ENCODE results near the gene AGPAT3.

DNA sequence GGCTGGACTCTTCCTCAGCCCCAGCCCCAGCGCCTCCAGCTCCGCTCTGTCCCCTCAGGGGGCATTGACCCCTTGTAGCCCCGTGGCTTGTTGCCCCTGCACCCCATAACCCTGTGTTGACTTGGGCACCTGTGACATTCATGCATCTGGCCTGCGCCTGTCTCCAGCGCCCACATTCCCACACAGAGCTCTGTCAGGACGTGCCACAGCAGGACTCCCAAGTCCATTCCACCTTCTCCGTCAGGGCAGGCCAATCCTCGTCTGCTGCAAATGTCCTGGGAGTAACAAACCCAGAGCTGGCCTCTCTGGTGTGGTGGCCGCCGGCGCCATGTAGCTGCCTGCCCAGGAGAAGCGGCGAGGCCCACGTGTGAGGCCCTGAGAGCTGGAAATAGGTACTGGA lies 60.6 kb downstream of the AGPAT3 start:
- TF ChIP-seq, protein P1, sequence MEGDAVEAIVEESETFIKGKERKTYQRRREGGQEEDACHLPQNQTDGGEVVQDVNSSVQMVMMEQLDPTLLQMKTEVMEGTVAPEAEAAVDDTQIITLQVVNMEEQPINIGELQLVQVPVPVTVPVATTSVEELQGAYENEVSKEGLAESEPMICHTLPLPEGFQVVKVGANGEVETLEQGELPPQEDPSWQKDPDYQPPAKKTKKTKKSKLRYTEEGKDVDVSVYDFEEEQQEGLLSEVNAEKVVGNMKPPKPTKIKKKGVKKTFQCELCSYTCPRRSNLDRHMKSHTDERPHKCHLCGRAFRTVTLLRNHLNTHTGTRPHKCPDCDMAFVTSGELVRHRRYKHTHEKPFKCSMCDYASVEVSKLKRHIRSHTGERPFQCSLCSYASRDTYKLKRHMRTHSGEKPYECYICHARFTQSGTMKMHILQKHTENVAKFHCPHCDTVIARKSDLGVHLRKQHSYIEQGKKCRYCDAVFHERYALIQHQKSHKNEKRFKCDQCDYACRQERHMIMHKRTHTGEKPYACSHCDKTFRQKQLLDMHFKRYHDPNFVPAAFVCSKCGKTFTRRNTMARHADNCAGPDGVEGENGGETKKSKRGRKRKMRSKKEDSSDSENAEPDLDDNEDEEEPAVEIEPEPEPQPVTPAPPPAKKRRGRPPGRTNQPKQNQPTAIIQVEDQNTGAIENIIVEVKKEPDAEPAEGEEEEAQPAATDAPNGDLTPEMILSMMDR (IDR thresholded peaks at IDR 0.05; ENCODE audit: poor library complexity): no peak
- TF ChIP-seq EZH2phosphoT487 (IDR thresholded peaks at IDR 0.05; ENCODE audit: low read depth, severe bottlenecking, unreplicated experiment): no peak

Measured in hepatocyte (in vitro differentiated cells).